Stimulated activated CD8-positive, alpha-beta memory T cell treated with anti-CD3 and anti-CD28 coated beads, Interleukin-12 subunit alpha, Interleukin-12 subunit beta, amount 100 ng/mL, for 1 hour (primary cell): ENCODE results near the gene ADIPOR2.

Source experiments
- DNase-seq: peaks from one replicate; pipeline ENCODE4 v3.0.0-alpha.2; 2020; ENCODE audit warnings: low read depth

Gene ADIPOR2

DNA sequence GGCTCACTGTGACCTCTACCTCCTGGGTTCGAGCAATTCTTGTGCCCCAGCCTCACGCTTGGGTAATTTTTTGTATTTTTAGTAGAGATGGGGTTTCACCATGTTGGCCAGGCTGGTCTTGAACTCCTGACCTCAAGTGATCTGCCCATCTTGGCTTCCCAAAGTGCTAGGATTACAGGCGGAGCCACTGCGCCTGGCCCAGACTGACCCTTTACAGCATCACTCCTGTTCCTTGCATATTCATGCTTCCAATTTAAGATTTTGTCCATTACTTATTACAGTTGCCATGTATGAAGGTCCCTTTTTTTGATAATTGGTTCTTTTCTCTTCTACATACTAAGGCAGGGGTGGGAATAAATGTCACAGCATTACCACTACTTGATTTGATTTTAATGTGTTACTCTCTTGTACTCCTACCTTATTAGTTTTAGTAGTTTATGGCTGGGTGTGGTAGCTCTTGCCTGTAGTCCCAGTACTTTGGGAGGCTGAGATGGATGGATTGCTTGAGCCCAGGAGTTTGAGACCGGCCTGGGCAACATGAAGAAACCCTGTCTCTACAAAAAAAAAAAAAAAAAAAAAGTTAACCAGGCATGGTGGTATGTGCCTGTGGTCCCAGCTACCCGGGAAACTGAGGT, 46.9 kb downstream of the ADIPOR2 start:
- no peak for DNase-seq

DNA sequence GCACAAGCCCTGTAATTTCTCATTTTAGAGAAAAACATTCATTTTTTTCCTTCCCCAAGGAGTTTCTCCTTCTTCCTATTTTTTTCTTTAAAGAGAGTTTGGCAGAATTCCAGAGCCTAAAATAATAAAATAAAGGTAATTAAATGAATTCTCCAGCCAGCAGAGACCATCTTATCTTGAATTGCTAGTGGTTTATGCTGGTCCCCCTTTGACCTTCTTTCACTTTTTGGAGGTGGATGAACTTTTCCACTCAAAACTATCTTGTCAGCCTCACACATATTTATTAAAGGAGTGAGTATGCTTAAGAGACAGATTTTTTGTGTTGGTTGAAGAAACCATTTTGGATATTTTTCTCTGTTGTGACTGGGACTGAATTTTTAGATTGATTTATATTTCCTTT, 47.6 kb downstream of the ADIPOR2 start:
- no peak for DNase-seq

GRCh38 chr12:1739368-1739767, 48.5 kb downstream of the ADIPOR2 start:
- DNase-seq: no peak

- DNase-seq: no peak
Measured at GRCh38 chr12:1740161-1740948, 49.5 kb downstream of the ADIPOR2 start.

DNA sequence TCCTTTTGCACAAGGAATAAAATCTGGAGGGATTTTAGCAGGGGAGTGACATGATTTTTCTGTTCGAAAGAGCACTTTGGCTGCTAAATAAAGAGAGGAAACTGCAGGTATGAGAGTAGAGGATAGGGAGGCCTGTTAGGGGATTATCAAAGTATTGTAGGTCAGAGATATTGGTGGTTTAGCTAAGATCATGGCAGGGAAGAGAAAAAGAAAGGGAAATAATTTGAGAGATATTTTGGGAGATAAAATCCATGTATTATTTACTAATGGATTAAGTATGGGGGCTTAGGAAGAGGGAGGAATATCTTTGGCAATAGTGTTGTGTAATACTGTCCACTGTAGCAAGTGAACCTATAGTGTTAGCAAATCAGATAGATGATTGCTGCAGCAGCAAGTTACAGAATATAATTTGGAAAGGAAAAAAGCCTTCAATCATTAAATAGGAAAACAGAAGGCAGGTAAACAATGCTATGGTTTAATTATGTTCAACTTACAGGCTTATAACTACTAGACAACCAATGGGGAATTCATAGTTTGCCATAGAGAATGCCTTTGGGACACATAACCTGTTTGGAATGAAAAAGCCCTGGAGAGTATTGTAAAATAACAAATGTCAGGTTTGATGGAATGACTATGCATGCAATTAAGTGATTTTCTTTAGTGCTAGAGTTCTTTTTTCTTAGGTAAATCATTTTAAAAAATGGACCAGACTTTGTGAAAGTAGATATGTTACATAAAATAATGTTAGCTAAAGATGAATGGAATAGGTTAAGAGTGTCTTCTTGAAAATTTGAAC, 50.5 kb downstream of the ADIPOR2 start:
- DNase-seq: no peak

DNA sequence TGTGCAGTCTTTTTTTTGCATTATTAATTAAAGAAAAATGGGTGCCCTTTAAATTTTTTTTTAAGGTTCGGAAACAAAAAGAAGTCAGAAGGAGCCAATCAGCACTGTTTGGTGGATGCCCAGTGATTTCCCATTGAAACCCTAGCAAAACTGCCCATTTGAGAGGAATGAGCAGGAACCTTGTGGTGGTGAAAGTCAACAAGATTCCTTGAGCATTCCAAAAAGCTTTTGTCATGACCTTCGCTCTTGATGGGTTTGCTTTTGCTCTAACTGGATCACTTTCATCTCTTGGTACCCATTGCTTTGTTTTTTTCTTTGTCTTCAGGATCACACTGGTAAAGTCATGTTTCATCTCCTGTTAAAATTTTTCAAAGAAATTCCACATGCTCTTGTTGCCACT, 54.1 kb downstream of the ADIPOR2 start:
- DNase-seq: no peak

DNA sequence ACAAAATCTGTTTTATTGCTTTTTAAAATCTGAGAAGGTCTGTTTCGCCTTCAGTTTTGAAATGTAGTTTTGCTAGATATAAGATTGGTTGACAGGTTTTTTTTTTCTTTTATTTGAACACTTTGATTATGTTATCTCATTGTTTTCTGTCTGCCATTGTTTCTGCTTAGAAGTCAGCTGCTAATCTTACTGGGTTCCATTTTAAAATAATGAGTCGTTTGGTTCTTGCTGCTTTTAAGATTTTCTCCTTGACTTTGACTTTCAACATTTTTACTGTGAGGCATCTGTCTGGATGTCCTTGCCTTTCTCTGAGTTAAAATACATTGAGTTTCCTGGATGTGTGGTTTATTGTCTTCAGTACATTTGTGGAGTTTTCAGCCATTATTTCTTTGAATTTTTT, 56.7 kb downstream of the ADIPOR2 start:
- no peak for DNase-seq

DNA sequence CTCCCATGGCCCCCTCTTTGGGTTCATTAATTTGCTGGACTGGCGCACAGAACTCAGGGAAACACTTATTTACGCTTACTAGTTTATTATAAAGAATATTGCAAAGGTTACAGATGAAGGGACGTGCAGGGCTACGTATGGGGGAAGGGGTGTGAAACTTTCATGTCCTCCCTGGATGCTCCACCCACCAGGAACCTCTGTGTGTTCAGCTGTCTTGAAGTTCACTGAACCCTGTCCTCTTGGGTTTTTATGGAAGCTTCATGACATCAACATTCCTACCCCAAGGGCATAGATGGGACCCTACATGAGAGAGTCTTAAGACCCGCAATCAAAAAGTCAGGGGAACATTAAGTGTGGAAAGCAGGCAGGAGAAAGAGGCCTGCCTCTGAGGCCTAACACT, 58.1 kb downstream of the ADIPOR2 start:
- no peak for DNase-seq

- no peak for DNase-seq
Measured at GRCh38 chr12:1750300-1750699, 59.4 kb downstream of the ADIPOR2 start.

DNA sequence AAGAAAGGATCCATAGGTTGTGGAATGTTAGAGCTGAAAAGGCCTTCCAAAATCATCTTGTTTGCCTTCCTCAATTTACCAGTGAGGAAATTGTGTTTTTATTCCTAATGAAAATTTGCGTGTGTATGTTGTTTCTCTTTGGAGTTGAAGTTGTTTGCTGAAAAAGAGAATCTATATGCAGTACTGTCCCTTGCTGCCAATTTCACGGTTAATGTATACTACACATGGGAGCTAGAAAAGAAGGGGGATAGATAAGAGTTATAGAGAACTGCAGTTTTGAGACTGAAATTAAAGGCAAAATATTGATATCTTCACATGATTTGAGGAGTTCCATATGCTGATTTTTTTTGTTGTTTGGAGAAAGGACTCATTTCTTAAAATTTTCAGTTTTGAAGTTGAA, 67.5 kb downstream of the ADIPOR2 start:
- DNase-seq: no peak

GRCh38 chr12:1758887-1759286, 68.0 kb downstream of the ADIPOR2 start:
- no peak for DNase-seq

DNA sequence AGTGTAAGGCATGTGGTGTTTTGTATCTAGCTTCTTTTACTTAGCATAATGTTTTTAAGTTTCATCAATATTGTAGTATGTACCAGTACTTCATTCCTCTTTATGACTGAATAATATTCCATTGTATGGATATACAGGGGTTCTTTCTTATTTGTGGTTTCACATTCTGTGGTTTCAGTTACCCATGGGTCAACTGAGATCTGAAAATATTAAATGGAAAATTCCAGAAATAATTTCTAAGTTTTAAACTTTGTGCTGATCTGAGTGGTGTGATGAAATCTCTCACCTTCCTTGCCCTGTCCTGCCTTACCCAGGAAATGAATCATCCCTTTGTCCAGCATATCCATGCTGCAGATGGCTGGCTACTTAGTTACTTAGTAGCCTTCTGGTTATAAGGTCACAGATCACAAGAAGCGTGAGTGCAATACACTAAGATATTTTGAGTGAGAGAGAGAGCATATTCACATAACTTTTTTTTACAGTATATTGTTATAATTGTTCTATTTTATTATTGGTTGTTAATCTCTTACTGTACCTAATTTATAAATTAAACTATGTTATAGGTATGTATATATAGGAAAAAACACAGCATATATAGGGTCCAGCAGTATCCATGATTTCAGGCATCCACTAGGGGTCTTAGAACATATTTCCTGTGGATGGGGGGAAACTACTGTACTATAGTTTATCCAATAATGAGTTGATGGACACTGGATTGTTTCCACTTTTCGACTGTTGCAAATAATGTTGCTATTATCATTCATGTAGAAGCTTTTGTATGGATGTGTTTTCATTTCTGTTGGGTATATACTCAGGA, 69.9 kb downstream of the ADIPOR2 start:
- DNase-seq: no peak

DNA sequence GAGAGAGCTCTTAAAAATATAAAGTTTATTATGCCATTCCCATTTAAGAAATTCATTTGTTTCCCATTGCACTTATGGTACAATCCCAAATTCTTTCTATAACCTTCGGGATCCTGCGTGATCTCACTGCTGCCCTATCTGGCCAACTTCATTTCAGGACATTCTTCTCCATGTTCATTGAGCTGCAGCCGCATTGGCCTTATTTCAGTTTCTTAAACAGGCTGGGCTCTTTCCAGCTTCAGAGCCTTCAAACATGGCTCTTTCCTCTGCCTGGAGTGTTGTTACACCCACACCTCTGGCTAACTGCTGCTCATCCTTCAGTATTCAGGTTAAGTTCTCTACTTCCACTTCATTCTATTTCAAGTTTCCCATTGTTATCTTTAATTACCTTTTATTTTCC, 71.0 kb downstream of the ADIPOR2 start:
- no peak for DNase-seq

GRCh38 chr12:1763153-1763552, 72.3 kb downstream of the ADIPOR2 start:
- DNase-seq: no peak

DNA sequence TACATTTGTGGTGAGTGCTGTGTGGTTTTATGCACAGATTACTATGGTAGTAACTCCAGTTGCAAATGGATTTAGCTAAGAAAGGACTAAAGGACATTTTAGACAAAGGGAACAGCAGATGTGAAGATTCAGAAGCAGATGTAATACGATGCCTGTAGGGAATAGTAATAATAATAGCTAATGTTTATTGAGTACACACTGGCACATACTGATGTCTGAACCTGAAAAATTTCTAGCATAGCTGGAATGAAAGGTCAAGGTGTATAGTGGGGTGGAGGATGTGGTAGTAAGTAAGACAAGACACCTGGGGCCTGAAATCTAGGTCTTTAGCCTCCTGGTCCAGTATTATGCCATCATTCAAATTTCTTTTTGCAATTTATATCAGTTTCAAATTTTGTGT, 75.2 kb downstream of the ADIPOR2 start:
- DNase-seq: no peak

GRCh38 chr12:1767407-1768090, 76.7 kb downstream of the ADIPOR2 start:
- DNase-seq: no peak

DNA sequence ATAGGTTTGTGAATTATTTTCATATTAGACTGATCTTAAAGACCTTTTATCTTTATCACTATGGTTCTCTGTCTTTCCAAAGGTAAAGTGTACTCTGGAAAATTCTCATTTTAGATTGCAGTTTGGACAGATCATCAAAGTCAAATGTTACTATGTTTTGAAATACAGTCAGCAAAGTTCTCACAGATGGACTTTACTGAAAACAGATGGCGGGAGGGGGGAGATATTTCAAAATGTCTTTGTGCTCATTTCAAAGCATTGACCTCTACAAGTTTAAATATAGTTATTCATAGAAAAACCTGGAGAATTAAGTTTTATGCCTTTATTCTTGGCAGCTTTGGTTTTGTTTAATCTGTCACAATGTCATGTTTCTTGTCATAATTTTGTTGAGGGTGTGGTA, 77.7 kb downstream of the ADIPOR2 start:
- no peak for DNase-seq

DNA sequence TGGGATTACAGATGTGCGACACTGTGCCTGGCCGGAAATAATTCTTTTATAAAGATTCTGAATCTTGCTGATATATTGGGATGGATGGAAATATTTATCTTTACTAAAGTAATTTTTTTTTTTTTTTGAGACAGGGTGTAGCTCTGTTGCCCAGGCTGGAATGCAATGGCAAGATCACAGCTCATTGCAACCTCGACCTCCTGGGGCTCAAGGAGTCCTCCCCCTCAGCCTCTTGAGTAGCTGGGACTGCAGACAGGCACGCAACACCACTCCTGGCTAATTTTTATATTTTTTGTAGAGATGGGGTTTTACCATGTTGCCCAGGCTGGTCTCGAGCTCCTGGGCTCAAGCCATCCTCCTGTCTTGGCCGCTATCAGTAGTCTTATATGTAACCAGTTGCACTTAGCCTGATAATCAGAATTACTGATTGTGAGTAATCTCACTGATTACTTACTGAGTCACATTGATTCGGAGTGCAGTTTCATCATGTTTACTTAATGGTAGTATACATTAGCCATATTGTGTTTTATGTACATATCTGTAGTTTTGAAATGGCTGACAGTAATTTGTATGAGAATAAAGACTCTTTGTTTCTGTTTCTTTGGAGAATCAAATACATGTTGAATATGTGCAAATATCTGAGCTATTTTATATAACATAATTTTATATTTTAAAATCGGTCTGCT, 79.1 kb downstream of the ADIPOR2 start:
- no peak for DNase-seq

GRCh38 chr12:1773937-1774655, 83.2 kb downstream of the ADIPOR2 start:
- no peak for DNase-seq

- DNase-seq: no peak
Measured at GRCh38 chr12:1776170-1776921, 85.5 kb downstream of the ADIPOR2 start.
